ENCODE measurements around the gene GAB3. TPM values are rescaled to one million over a fixed set of nuclear protein-coding genes. Genes with fewer than 3 reads are reported as not detected.

Gene GAB3
- total and polyA plus RNA-seq, 8 donors: 0.58 to 11.0 (median 1.7) TPM; not detected in 1

DNA sequence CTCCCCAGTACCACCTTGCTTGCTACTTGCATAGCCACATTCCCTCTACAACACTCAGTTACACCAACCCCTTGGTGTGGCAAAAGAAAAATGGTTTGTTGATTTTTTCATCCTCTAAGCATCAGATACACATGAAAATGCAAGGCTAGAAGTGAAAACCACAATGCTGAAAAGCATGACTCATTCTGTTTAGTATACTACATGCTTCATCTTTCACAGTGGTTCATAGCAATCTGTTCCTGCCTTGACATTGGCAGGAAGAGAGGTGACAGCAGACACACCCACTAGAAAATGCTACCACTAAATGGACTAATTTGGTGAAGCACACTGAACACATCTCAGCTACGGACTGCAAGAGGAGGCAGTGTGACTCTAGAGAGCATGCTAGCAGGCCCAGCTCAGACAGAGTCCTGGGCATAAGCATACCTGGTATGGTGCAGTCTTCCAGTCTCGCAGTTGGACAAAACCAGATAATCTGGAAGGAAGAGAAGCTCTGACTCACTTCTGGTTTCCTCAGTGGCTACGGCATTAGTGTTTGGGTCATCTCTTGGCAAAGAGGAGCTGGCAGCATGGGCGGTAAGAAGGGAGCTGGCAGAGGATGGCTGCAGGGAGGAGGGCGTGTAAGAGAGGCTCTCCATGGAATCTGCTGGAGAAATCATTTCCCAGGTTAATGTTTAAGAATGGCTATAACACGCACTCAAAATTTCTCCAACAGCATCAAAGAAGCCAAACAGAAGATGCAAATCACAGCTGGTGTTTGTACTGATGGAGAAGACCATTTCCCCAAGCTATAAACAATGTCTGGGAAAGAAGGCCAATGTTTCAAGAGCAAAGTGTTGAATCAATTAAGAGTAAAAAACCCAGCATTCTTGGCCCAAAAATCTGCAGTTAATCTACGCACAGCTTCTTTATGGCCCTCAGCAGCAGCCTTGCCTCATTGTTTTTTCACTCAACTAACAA, 37.8 kb downstream of the GAB3 start:
- Histone ChIP-seq H3K9me3 (peaks cover 0 to 5% (median 0%) of the 10 kb centered on the region in 4 donors), H3K27ac (peak overlapping the region in 1 of 5 donors; percentile 8), H3K36me3 (peaks cover 0 to 11% (median 5%) of the 10 kb centered on the region in 4 donors), H3K4me1 (peaks cover 0 to 6% (median 2%) of the 10 kb centered on the region in 4 donors), H3K27me3 (no peaks in the 10 kb centered on the region), H3K4me3 (no peak overlapping the region)
- no peak for DNase-seq
- TF ChIP-seq, protein P1, sequence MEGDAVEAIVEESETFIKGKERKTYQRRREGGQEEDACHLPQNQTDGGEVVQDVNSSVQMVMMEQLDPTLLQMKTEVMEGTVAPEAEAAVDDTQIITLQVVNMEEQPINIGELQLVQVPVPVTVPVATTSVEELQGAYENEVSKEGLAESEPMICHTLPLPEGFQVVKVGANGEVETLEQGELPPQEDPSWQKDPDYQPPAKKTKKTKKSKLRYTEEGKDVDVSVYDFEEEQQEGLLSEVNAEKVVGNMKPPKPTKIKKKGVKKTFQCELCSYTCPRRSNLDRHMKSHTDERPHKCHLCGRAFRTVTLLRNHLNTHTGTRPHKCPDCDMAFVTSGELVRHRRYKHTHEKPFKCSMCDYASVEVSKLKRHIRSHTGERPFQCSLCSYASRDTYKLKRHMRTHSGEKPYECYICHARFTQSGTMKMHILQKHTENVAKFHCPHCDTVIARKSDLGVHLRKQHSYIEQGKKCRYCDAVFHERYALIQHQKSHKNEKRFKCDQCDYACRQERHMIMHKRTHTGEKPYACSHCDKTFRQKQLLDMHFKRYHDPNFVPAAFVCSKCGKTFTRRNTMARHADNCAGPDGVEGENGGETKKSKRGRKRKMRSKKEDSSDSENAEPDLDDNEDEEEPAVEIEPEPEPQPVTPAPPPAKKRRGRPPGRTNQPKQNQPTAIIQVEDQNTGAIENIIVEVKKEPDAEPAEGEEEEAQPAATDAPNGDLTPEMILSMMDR (IDR thresholded peaks at IDR 0.05): no peak
- no peak for TF ChIP-seq POLR2A (IDR thresholded peaks at IDR 0.05)
- TF ChIP-seq EP300 (IDR thresholded peaks at IDR 0.05): no peak
- no peak for TF ChIP-seq POLR2AphosphoS5 (IDR thresholded peaks at IDR 0.05)
- intact Hi-C loops (cut with DNase I; ENCODE audit: low total_unique reads): no loop called here
- 50 to 69% (median 63%) methylated on average over 7 of the region's 7 CpGs for WGBS, 5 donors

DNA sequence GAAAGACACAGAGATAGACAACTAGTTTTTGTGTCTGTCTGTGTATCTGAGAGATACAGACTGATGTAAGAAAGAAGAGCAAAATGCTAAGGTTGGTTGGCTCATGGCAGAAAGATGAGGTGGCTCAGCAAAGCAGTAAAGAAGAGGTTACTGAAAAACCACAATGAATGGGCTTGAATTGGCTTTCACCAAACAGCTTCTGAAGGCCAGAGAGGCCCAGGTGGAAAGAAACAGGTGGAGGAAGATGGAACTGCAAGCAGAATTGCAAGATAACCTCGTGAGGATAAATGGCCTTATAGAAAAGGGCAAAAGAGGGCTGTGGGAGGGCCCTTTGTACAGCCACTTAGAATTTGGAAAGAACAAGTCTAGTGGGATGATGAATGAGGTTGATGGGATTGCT, 39.6 kb downstream of the GAB3 start:
- Histone ChIP-seq H3K9me3 (peaks cover 0 to 5% (median 0%) of the 10 kb centered on the region in 4 donors), H3K4me1 (peaks cover 0 to 6% (median 0%) of the 10 kb centered on the region in 4 donors), H3K27ac (no peak overlapping the region), H3K27me3 (no peaks in the 10 kb centered on the region), H3K36me3 (peaks cover 0 to 11% (median 5%) of the 10 kb centered on the region in 4 donors), H3K4me3 (no peak overlapping the region)
- DNase-seq: no peak
- no peak for TF ChIP-seq POLR2AphosphoS5 (IDR thresholded peaks at IDR 0.05)
- TF ChIP-seq, protein P1 (IDR thresholded peaks at IDR 0.05): no peak
- no peak for TF ChIP-seq EP300 (IDR thresholded peaks at IDR 0.05)
- no peak for TF ChIP-seq POLR2A (IDR thresholded peaks at IDR 0.05)
- 24 to 64% (median 46%) methylated on average over 1 of the region's 1 CpG for WGBS, 5 donors
- intact Hi-C loops (cut with DNase I; ENCODE audit: low total_unique reads): no loop called here

DNA sequence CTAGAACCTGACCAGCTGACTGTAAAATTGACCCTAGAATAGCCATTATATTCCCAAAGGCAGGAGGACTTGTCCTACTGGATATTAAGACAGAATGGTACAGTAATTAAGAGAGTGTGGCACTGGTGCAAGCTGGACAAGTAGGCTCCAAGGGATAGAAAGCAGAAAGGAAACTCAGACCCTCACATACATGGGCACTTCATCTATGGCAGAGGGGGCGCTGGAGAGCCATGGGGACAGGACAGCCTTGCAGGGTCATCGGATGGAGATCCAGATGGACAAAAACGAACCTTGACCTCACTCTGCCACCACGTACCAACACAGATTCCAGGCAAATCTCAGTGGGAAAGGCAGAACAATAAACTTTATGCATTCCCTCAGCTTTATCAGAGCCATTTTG, 40.6 kb downstream of the GAB3 start:
- peaks cover 0 to 5% (median 0%) of the 10 kb centered on the region in 4 donors for H3K9me3 ChIP-seq
- H3K27me3 ChIP-seq: no peaks in the 10 kb centered on the region
- no peak for TF ChIP-seq POLR2AphosphoS5 (IDR thresholded peaks at IDR 0.05)
- TF ChIP-seq, protein P1 (IDR thresholded peaks at IDR 0.05): no peak
- no peak for TF ChIP-seq EP300 (IDR thresholded peaks at IDR 0.05)
- no peak for TF ChIP-seq POLR2A (IDR thresholded peaks at IDR 0.05)
- WGBS, 5 donors: 46 to 80% (median 68%) methylated on average over 4 of the region's 4 CpGs
- peaks cover 0 to 6% (median 0%) of the 10 kb centered on the region in 4 donors for H3K4me1 ChIP-seq
- no peak for DNase-seq
- intact Hi-C loops (cut with DNase I; ENCODE audit: low total_unique reads): no loop called here
- peaks cover 0 to 11% (median 5%) of the 10 kb centered on the region in 4 donors for H3K36me3 ChIP-seq
- no peak overlapping the region for H3K27ac ChIP-seq
- H3K4me3 ChIP-seq: no peak overlapping the region

GRCh38 chrX:154698630-154699248, 52.1 kb downstream of the GAB3 start:
- no peaks in the 10 kb centered on the region for H3K9me3 ChIP-seq
- no peak overlapping the region for H3K4me3 ChIP-seq
- TF ChIP-seq EP300 (IDR thresholded peaks at IDR 0.05) (no peak), POLR2A (IDR thresholded peaks at IDR 0.05) (no peak), POLR2AphosphoS5 (IDR thresholded peaks at IDR 0.05) (no peak)
- TF ChIP-seq, protein P1 (IDR thresholded peaks at IDR 0.05): no peak
- H3K27ac ChIP-seq: no peak overlapping the region
- DNase-seq: no peak
- H3K27me3 ChIP-seq: no peaks in the 10 kb centered on the region
- H3K4me1 ChIP-seq: no peaks in the 10 kb centered on the region
- WGBS, 5 donors: 62 to 77% (median 70%) methylated on average over 3 to 6 of the region's 6 CpGs
- peaks cover 0 to 29% (median 7%) of the 10 kb centered on the region in 4 donors for H3K36me3 ChIP-seq
- intact Hi-C loops (cut with DNase I; ENCODE audit: low total_unique reads): no loop called here

All from stomach (tissue), 9 donors.